Transverse colon (tissue), 4 donors: Measurements from ENCODE around the gene EPHA1. TPM values are rescaled to one million over a fixed set of nuclear protein-coding genes. Genes with fewer than 3 reads are reported as not detected.
A peak's percentile ranks its signal among the peaks of the same experiment; 100 is the strongest.

Source experiments
- DNase-seq: peaks from one replicate; pipeline ENCODE4 v3.0.0-alpha.2; 2019
- H3K27ac ChIP-seq, 4 donors: fragments of 200-600 bp; sonication (generic); 2 replicates each; pipeline ENCODE4 v1.5.1; 2016 to 2018; ENCODE audit warnings: inconsistent platforms in 4 of 4
- H3K27me3 ChIP-seq: fragments of 200-600 bp; sonication (generic); 2 replicates; pipeline ENCODE4 v1.5.1; 2017; ENCODE audit warnings: inconsistent platforms
- H3K36me3 ChIP-seq, 4 donors: fragments of 200-600 bp; sonication (generic); 2 replicates each; pipeline ENCODE4 v1.5.1; 2017 to 2019; ENCODE audit warnings: inconsistent platforms in 4 of 4
- H3K4me1 ChIP-seq, 4 donors: fragments of 200-600 bp; sonication (generic); 2 replicates each; pipeline ENCODE4 v1.5.1; 2017 to 2020; ENCODE audit warnings: inconsistent platforms in 4 of 4
- H3K4me3 ChIP-seq, 4 donors: fragments of 200-600 bp; sonication (generic); 1 replicate in 1 of 4; 2 replicates in 3 of 4; pipeline versions ENCODE4 v1.5.1 to v1.6.1; 2017 to 2019; ENCODE audit warnings: inconsistent platforms in 4 of 4
- H3K9me3 ChIP-seq, 2 donors: fragments of 200-600 bp; sonication (generic); 2 replicates each; pipeline ENCODE4 v1.5.1; 2017 to 2019; ENCODE audit warnings: inconsistent platforms in 2 of 2
- CTCF ChIP-seq, 5 experiments: fragments of 200-600 bp in 3 of 5; fragments of 450-650 bp in 2 of 5; sonication (generic) in 3 of 5; IDR thresholded peaks; 1 replicate in 2 of 5; 2 replicates in 3 of 5; pipeline ENCODE4 v1.5.1; 2016 to 2017; ENCODE audit warnings: antibody characterized with exemption in 5 of 5, inconsistent platforms in 3 of 5, mild to moderate bottlenecking in 2 of 5, moderate library complexity in 1 of 5
- EP300 ChIP-seq: sonication (generic); formaldehyde crosslinking; IDR thresholded peaks from one replicate; pipeline ENCODE4 v1.6.1; 2017; ENCODE audit warnings: antibody characterized with exemption, low read depth
- POLR2A ChIP-seq: fragments of 450-650 bp; IDR thresholded peaks from one replicate; pipeline ENCODE4 v1.6.1; 2016; ENCODE audit warnings: antibody characterized with exemption, mild to moderate bottlenecking, moderate library complexity
- POLR2AphosphoS5 ChIP-seq, 3 donors: sonication (generic); formaldehyde crosslinking; IDR thresholded peaks; one replicate each; pipeline ENCODE4 v1.6.1; 2016; ENCODE audit warnings: antibody characterized with exemption in 3 of 3
- WGBS, 2 donors: methylation state at CpG; one replicate each; pipeline ENCODE4 v1.1.5; 2018; ENCODE audit warnings: low coverage in 1 of 2; 5-methylcytosine and 5-hydroxymethylcytosine counted together
- in situ Hi-C, 4 donors: fragments of 200-750 bp; cut with MboI; loops; one replicate each; pipeline versions ENCODE4 v1.15.0 to v1.15.1; 2017; ENCODE audit warnings: low sequenced_read_pairs in 3 of 4, low pct_ligation_motif_present in 1 of 4, low pct_unique_long_range_greater_than_20kb in 1 of 4
- intact Hi-C: fragments of 100-400 bp; cut with DNase I; formaldehyde crosslinking; loops from one replicate; pipeline ENCODE4 v1.15.1; 2023; ENCODE audit warnings: low total_unique reads
- total RNA-seq, 4 donors: library from RNA; depleted of rRNA; stranded (reverse); fragments of >200 nt; gene quantifications; one replicate each; pipeline ENCODE4 v1.1.0, GENCODE V29; 2016

The EPHA1 gene
- 10 to 100 TPM; 21.1 to 29.9 (median 24.8) TPM for total RNA-seq

GRCh38 chr7:143408686-143409561 lies at the start of gene EPHA1:
Gene EPHA1 (minus strand): TSS chr7:143408856. CDS start chr7:143408805, 51 bp downstream.
- no peaks in the 10 kb centered on the region for H3K27me3 ChIP-seq
- WGBS, 2 donors, result 0 to 8% methylated on average over 5 to 35 of the region's 39 CpGs
- H3K4me3 ChIP-seq, result peak within 1 kb of the TSS; percentile 31 to 62 (median 52)
- H3K9me3 ChIP-seq, result no peaks in the 10 kb centered on the region
- DNase-seq, result peak; percentile 75
- in situ Hi-C loops (loop anchor here in 1 of 4 donors (10.0 kb wide), 1 partner anchor 164 kb away; no protein-coding TSS in a partner anchor), intact Hi-C loops (no loop called here)
- H3K36me3 ChIP-seq, result no peaks in the 10 kb centered on the region
- peaks cover 10 to 38% (median 28%) of the 10 kb centered on the region in 4 donors for H3K4me1 ChIP-seq
- TF ChIP-seq CTCF (IDR thresholded peaks at IDR 0.05) (peak; percentile 31 to 61 (median 45)), POLR2A (no peak)
- peak within 1 kb of the TSS; percentile 50 to 82 (median 78) for H3K27ac ChIP-seq

GRCh38 chr7:143458263-143458662 lies 49.6 kb upstream of the EPHA1 start:
- Histone ChIP-seq H3K27me3 (no peaks in the 10 kb centered on the region), H3K4me3 (no peak overlapping the region), H3K9me3 (peaks cover 0 to 5% of the 10 kb centered on the region in 2 donors), H3K36me3 (no peaks in the 10 kb centered on the region), H3K27ac (no peak overlapping the region), H3K4me1 (no peaks in the 10 kb centered on the region)
- no peak for TF ChIP-seq EP300
- no peak for TF ChIP-seq CTCF (IDR thresholded peaks at IDR 0.05)
- TF ChIP-seq POLR2A, result no peak
- intact Hi-C loops, result loop anchor here (5.0 kb wide), 1 partner anchor 514 kb away; no protein-coding TSS in a partner anchor
- WGBS, 2 donors, result 81 to 91% methylated on average over 3 of the region's 3 CpGs
- in situ Hi-C loops, result no loop called here
- no peak for DNase-seq

DNA sequence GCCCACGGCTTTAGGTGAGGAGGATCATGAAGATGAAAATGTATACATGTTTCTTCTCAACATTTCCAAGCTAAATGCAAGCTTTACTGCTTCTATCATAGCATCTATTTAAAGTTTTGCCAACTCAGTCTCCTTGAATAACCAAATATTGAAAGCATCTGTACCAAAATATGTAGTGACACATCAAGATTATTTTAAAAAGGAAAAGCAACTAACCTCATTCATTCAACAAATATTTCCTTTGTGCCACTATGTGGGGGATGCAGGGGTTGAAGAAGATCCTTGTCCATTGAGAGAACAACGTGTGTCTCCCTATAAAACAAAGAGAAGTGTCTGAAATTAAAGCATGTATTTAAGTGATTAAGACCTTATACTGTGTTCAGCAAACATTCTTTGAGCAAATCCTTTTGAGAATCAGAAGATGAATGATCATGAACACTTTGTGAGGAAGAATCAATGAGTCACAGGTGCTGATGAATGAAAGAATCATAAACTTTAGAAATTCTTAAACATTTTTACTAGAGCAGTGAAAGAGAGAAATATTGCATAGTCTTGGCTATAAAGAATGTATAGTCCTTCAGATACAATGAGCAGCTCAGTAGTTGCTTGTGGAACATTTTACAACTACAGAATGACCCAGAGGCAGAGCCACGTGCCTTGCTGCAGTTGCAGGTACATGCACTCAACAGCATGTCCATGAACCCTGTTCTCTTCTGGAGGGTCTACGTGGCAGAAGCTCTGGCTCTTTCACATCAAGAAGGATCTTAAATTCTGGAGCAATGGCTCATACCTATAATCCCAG lies 48.5 kb upstream of the EPHA1 start:
- H3K36me3 ChIP-seq, result no peaks in the 10 kb centered on the region
- no peak for DNase-seq
- no peak overlapping the region for H3K4me3 ChIP-seq
- no peak overlapping the region for H3K27ac ChIP-seq
- TF ChIP-seq POLR2AphosphoS5 (IDR thresholded peaks at IDR 0.05) (no peak), EP300 (no peak), POLR2A (no peak), CTCF (IDR thresholded peaks at IDR 0.05) (no peak)
- WGBS, 2 donors, result 70 to 83% methylated on average over 2 to 4 of the region's 4 CpGs
- intact Hi-C loops (loop anchor here (5.0 kb wide), 1 partner anchor 515 kb away; no protein-coding TSS in a partner anchor), in situ Hi-C loops (no loop called here)
- no peaks in the 10 kb centered on the region for H3K27me3 ChIP-seq
- no peaks in the 10 kb centered on the region for H3K4me1 ChIP-seq
- peaks cover 0 to 5% of the 10 kb centered on the region in 2 donors for H3K9me3 ChIP-seq

DNA sequence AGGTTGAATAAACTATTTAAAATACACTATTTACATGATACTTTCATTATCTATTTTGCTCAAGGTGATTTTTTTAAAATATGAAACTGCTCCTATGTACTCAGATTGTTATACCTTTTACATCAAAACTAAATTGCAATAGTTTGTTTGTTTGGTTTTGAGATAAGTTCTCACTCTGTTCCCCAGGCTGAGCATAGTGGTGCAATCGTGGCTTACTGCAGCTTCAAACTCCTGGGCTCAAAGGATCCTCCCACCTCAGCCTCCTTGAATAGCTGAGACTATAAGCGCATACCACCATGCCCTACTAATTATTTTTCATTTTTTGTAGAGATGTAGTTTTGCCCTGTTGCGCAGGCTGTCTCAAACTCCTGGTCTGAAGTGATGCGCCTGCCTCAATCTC lies 47.3 kb upstream of the EPHA1 start:
- in situ Hi-C loops (no loop called here), intact Hi-C loops (loop anchor here (5.0 kb wide), 1 partner anchor 516 kb away; no protein-coding TSS in a partner anchor)
- TF ChIP-seq EP300, result no peak
- TF ChIP-seq CTCF (IDR thresholded peaks at IDR 0.05), result no peak
- no peak for TF ChIP-seq POLR2A
- TF ChIP-seq POLR2AphosphoS5 (IDR thresholded peaks at IDR 0.05), result no peak
- WGBS, 2 donors, result 81 to 91% methylated on average over 4 of the region's 4 CpGs
- Histone ChIP-seq H3K9me3 (no peaks in the 10 kb centered on the region), H3K27ac (no peak overlapping the region), H3K36me3 (no peaks in the 10 kb centered on the region), H3K27me3 (no peaks in the 10 kb centered on the region), H3K4me1 (no peaks in the 10 kb centered on the region), H3K4me3 (no peak overlapping the region)
- DNase-seq, result no peak
